ENCODE data around the gene PDCD1.
"Not testable (repeated sequence)": the region's sequence is repeated elsewhere in the genome, so short reads cannot be mapped to it uniquely, and the experiment has no call there.

The PDCD1 gene

DNA sequence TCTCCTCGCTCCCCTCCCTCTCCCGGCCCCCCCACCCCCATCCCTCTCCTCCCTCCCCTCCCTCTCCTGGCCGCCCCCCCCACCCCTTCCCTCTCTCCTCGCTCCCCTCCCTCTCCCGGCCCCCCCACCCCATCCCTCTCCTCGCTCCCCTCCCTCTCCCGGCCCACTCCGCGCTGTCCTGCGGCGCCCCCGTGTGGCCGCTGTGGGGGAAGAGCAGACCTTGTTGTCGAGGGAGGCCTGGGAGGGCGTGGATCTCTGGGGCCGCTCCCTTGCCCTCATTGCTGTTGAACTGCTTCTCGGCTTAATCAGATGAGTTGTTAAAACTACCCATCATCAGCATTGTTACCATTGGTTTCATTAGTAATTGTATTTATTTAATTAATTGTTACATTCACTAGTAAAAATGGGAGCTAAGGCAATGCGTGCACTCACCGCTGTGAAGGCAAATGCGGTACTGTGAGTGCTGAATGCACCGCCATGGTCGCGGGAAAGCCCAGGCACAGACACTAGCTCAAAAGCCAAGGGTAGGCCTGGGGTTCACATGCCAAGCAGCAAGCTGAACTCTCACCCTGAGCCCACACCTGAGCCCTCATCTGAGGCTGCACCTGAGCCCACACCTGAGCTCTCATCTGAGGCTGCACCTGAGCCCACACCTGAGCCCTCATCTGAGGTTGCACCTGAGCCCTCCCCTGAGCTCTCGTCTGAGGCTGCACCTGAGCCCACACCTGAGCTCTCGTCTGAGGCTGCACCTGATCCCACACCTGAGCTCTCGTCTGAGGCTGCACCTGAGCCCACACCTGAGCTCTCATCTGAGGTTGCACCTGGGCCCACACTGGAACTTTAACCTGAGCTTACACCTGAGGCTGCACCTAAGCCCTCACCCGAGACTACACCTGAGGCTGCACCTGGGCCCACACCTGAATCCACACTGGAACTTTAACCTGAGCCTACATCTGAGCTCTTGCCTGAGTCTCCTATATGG lies 19.6 kb upstream of the PDCD1 start:
- DNase-seq, result no peak

DNA sequence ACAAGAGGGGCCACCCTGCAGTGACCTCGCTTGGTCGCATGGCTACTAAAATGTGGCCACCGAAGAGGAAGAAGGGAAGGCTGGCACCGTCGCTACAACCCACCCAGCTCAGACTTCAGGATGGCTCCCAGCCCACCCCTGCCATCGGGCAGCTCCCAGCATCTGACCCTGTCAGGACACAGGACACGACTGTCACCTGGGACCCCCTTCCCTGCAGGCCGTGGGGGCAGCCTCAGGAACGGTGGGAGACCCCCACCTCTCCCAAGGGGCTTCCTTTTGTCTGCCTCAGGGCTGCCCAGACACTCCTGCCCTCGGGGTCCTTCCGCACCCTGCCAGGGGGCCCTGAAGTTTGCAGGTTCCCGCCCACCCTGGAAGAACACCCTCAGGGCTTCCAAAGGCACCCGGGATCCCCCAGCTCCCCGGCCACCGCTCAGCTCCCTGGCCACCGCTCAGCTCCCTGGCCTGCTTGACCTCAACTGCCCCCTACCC lies 18.5 kb upstream of the PDCD1 start:
- no peak for DNase-seq

DNA sequence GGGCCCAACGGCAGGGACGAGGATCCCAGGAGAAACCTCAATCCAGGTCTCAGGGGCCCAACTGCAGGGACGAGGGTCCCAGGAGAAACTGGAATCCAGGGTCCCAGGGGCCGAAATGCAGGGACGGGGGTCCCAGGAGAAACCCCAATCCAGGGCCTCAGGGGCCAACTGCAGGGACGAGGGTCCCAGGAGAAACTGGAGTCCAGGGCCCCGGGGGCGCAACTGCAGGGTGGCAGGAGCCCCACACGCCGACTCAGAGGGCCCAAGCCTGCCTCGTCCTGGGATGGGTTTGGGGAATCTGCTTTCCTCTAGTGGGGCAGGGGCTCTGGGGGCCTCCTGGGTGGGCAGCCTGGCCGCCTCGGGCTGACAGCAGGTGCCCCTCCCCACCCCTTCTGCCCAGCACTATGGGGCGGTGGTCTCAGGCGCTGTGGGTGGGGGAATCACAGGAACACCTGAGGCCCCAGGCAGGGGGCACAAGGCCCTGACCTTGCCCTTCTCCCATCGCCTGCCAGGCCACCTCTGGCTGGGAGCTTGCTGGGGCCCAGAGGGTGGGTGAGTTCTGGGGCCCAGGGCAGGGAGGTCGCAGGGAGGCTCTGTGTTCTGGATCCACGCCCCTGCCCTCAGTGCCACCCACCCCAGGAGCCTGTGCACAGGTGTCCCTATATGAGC lies 18.0 kb upstream of the PDCD1 start:
- no peak for DNase-seq

DNA sequence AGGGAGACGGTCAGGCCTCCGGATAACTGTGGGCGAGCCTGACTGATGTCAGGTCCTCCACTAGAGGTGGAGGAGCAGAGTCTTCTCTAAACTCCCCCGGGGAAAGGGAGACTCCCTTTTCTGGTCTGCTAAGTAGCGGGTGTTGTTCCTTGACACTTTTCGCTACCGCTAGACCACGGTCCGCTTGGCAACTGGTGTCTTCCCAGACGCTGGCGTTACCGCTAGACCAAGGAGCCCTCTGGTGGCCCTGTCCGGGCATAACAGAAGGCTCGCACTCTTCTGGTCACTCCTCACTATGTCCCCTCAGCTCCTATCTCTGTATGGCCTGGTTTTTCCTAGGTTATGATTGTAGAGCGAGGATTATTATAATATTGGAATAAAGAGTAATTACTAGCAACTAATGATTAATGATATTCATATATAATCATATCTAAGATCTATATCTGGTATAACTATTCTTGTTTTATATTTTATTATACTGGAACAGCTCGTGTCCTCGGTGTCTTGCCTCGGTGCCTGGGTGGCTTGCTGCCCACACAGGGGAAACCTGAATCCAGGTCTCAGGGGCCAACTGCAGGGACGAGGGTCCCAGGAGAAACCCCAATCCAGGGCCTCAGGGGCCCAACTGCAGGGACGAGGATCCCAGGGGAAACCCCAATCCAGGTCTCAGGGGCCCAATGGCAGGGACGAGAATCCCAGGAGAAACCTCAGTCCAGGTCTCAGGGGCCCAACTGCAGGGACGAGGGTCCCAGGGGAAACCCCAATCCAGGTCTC lies 17.2 kb upstream of the PDCD1 start:
- DNase-seq, result not testable (repeated sequence)

DNA sequence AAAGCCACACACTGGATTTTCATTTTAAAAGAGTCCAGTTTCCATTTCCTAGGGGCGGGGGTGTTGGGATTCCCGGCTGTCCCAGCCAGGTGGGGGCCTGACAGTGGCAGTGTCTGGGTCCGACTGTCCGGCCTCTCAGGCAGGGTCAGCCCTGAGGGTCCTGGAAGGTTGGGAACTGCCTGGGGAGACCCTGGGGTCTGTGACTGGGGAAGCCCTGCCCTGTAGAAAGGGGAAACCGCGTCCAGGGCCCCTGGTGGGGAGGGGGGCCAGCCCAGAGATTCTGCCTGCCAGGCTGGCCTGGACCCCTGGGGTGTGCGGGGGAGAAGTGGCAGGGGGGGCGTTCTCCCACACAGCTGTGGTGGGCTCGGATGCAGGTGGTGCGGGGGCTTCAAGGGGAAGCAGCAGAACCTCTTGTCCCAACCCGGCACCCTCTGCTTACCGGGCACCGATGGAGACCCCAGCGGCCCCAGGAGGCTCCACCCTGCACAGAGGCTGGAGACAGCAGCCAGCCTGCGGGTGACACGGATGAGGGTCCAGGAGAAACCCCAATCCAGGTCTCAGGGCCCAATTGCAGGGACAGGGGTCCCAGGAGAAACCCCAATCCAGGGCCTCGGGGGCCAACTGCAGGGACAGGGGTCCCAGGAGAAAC lies 15.7 kb upstream of the PDCD1 start:
- DNase-seq, result no peak

DNA sequence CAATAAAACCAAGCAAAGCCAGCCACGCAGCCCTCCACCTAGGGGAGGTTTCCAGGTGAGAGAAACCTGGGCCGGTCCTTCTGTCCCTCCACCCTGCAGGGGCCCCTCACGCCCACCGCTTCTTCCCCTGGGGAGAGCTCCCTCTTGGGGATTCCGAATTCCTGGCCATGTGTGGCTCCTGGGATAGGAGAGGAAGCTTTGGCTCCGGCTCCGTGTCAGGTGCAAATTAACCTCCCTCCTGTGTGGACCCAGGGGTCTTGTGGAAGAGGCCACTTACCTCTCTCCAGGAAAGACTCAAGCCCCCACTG lies 15.1 kb upstream of the PDCD1 start:
- DNase-seq, result no peak

DNA sequence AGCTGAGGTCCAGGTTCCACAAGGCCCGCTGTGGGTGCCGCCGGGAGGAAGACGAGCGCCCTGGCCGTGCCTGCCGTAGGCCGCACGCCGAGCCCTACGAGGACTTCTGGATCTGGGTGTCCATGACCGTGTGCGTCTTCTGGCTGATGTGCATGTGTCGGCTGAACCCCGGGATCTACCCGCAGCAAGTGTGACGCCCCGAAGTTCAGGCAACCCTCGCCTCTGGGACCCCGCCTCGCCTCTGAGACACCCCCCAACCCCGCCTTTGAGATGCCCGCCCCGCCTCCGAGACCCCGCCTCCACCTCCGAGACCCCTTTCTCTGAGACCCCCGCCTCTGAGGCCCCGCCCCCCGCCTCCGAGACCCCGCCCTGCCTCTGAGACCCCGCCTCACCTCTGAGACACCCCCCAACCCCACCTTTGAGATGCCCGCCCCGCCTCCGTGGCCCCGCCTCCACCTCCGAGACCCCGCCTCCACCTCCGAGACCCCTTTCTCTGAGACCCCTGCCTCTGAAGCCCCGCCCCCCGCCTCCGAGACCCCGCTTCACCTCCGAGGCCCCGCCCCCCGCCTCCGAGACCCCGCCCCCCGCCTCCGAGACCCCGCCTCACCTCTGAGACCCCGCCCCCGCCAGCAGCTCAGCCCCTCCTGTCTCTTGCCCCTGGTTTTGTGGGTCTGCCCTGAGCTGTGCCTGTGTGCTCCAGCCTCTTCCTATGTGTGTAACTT lies 14.5 kb upstream of the PDCD1 start:
- DNase-seq, result no peak

DNA sequence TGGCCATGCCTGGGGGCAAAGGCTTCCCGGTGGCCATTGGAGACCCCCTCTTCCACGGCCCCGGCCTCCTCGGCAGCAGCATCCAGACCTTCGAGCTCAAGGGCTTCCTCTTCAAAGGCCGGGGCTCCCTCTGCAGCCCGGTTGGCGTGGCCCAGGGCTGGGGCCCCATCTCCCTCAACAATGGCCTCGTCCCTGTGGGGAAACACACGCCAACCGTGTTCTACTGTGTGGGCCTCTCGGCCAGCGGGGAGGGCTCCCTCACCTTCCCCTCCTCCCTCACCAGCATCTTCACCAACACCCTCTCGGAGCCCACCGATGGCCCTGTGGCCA lies 13.6 kb upstream of the PDCD1 start:
- no peak for DNase-seq

DNA sequence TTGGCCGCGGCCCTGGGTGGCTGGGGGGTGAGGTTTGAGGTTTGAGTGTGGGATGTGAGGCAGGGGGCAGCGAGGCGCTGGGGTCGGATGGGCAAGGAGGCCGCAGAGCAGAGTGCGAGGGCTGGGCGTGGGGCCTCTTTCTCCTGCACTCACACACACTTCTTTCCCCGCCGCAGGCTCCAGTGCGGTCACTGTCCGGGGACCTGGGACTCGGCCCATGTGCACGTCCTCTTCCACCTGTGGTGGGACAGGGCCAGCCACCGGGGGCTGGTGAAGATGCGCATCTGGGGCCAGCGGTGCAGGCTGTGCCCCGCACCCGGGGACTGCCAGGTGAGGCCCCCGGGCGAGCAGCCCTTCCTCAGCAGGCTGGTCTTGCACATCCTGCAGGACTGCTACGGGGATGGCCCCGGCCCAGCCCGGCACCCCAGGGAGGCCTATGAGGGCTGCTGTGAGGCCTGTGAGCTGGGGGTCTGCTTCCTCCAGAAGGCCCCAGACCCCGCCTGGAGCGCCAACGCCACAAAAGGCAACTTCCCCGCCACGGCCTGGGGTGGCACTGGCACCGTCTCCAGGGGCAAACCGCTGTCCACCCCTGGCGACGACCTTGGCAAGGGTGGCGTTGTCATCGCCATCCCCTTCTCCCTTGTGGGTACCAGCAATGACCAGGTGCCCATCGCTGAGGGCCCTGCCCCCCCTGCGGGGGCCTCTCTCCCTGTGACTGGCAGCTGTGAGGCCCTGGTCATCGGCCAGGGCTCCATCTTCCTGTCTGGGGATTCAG lies 13.0 kb upstream of the PDCD1 start:
- DNase-seq, result no peak

DNA sequence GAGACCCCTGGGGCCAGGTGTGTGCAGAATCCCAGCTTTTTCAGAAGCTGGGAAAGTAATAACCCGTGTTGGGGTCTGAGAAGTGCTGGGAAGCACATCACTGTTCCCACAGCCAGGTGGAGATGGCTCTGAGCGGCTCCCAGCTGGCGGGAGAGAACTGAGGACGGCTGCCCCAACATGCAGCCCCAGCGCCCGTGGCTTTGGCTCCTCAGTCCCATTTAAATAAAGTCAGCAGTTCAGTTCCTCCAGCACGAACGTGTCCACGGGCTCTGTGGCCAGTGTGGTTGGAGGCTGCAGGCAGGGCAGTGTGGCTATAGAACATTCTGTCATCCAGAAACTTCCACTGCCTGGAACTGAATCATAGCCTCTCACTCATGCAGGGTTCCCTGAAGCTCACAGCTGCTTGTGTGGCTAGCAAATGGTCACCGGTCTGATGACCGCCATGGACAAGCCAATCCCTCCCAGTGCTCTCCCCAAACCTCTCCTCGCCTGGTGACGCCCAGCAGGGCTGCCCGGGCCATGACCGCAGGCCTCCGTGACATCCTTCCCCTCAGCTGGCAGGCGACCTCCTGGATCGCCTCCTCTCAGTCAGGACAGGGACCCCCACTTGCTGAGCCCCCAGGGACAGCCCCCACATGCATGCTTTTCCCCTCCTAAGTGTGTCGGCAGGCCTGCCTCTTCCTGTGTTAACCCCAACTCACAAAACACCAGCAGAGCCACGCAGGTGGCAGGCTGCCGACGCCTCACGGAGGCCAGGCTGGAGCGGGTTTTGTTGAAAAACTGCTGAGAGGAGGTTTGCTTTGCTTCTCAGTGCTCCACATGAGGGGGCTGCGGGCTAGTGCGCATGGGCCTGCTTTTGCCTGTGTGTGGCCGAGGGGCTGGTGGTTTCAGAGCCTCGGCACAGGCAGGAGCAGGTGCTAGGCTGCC lies 12.2 kb upstream of the PDCD1 start:
- no peak for DNase-seq

DNA sequence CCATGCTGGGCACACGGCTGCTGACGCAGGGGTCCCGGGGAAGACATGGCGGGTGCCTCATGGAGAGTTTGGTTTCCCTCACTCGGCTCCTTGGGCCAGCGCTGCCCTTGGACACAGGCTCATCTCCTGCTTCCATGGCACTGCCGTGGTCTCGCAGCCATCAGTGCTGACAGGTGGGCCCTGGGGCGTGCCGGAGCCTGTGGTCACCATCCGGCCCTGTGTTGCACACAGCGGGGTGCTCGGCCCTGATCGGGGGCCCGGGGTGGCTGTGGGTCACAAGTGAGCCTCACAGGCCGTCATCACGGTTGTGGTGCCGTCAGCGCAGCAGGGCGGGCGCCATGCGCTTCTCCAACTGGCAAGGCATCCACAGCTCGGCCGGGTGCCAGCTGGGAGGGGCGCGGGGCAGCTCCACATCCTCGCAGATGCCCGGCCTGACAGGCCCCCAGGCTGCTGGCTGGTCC lies 11.4 kb upstream of the PDCD1 start:
- DNase-seq, result no peak

DNA sequence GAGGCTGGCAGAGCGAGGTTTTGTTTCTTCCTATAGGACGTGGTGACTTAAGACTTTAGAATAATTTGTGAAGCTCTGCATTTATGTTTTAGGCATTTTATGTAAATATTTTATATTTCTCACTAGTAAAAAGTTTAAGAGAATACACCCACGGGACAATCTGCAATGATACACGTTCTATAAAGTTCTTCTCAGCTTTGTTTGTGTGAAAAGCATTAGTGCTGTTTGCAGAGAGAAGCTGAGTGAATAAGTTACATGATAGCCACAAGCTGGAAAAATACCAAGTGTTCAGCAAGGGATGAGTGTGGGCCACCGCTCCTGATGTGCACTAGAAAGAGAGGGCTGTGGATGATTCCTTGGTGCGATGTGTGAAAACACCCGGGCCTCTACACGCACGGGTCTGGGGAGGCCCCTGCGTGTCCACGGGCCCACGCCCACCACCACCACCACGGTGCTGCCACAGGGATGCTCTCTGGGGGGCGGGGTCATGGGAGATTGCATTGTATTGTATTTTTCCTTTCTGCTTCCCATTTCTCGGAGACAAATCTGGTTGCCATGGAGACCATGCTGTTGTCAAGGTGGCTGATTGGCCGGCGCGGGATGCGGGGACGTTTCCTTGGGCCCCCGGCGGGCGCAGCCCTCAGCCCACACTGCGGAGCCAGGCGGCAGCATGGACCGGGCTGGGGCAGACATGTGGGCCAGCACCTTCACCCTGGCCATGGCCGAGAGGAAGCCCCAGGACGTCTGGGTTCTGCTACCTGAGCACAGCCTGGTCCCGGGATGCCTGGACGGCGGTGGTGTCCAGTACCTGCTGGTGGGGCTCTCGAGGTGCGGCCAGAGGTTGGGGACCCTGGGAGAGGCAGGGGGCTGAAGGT lies 10.6 kb upstream of the PDCD1 start, which contains the start of gene RTP5:
Gene RTP5, plus strand, starts transcription at position 643 of the 875 bp plus-strand sequence. Its CDS starts 28 bp downstream, at position 671.
- no peak for DNase-seq

DNA sequence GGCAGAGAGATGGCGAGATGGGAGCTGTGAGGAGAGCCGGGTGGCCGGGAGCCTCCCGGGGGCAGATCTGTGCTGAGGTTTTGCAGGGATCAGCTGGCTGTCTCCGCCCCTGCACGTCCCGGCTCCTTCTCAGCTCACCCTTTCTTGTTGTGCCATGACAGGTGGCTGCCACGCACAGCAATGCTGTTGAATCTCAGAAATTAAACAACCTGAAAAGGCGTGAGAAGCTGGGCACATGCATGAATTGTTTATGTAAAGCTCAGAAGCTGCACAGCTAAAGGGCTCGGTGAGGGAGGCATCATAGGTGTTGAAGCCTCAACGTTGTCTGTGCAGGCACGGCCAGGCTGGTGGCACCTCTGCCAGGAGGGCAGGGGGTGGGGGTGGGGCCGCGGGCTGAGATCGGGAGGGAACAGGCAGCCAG lies 10.0 kb upstream of the PDCD1 start:
- no peak for DNase-seq

DNA sequence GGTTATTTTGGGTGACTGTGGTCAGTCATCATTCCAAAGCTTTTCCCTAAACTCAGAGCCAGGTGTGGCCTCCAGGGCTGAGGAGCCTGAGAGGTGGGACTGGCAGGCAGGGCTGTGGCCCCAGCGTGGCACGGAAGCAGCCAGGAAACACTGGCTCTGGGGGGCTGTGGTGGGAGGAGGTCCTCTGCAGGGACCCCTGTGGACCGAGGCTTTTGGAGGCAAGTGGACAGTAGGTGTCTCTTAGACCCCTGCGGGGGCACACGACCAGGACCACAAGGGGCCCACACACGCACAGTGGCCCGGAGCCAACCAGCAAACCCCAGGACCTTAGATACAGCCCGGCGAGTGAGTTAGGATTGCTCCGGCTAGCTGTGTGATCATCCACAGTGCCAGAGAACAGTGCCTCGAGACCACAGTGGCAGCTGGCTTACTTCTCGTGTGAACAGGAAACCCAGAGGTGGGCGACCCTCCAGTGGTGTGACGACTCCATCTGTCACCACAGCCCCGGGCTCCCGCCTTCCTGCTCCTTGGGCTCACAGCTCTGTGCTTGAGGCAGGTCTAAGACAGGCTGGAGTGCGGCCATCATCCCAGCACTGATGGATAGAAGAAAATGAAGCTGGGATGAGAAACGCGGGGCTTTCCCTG lies 9.2 kb upstream of the PDCD1 start:
- no peak for DNase-seq

DNA sequence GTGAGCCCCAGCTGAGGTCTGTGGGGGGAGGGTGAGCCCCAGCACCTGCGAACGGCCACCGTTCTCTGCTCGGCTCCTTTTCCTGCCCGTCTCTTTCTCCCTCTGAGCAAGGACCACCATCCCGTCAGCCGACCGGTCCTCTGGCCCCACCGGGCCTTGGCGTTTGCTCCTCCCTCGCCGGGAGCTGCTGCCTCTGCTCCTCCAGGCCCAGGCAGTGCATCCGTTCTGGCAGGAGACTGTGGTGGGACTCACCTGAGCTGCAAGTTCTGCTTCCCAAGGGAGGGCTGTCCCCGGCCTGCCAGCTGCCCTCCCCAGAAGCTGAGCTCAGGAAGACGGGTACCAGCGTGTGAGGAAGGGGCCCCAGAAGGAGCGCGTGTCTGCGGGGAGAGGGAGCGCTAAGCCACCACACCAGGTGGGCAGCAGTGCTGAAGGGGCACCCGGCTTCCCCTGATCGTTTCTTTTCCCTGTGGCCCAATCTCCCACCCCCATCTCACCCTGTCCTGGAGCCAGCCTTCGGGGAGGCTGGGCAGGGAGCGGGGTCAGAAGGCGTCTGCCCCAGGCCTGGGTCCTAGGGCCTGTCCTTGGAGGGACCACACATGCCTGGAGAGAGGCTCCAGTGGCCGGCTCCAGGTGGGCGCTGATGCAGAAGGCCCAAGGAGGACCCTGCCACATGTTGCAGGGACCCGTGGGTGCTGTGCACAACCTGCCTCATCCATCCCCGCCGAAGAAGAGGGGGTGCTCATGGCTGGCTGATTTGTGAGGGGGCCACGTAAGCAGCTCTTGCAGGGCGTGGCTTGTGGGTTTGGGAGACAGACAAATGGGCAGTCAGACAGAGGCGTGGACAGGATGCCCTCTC lies 8.3 kb upstream of the PDCD1 start:
- DNase-seq, result no peak

DNA sequence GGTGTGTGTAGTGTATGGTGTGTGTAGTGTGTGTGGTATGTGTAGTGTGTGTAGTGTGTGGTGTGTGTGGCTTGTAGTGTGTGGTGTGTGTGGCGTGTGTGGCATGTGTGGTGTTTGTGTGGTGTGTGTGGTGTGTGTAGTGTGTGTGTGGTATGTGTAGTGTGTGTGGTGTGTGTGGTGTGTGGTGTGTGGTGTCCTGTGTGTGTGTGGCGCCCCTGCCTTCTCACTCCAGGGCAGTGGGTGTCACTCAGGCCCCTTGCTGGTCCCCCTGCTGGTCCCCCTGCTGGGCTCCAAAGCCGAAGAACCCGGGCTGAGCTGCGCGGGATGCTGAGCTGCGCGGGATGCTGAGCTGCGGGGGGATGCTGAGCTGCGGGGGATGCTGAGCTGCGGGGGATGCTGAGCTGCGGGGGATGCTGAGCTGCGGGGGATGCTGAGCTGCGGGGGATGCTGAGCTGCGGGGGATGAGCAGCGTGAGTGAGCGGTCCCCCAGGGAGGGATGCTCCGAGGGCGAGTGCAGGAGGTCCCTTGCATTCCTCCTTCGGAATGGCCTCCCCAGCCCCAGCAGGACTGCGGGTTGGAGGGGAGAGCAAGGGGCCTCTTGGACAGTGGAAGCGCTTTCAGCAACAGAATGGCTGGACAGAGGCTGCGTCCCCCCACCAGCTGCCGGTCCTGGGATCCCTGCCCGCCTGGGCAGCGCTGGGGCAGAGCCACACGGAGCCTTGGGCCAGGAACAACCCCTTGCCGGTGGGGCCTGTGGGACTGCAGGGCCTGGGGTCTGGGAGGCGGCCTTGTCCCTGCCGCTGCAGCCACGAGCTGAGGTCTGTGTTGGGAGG lies 7.5 kb upstream of the PDCD1 start:
- peak; percentile 45 for DNase-seq

All from right kidney (tissue), 1 donor.